Stimulated activated CD4-positive, alpha-beta T cell treated with anti-CD3 and anti-CD28 coated beads, Interleukin-1b, Interleukin-23, amount 100 ng/mL, for 48 hours (primary cell): Measurements from ENCODE around the gene ZNF280C.

Source experiments
- DNase-seq: peaks from one replicate; pipeline ENCODE4 v3.0.0-alpha.2; 2020

Gene ZNF280C

GRCh38 chrX:130174937-130175336 lies 93.8 kb downstream of the ZNF280C start:
- DNase-seq = no peak

GRCh38 chrX:130174045-130174704 lies 94.5 kb downstream of the ZNF280C start:
- DNase-seq = no peak

- peak; percentile 54 for DNase-seq
Observed at GRCh38 chrX:130173190-130173895, 95.4 kb downstream of the ZNF280C start.

- no peak for DNase-seq
Observed at GRCh38 chrX:130172127-130172845, 96.4 kb downstream of the ZNF280C start.

GRCh38 chrX:130171446-130172126 lies 97.1 kb downstream of the ZNF280C start, which contains the start of gene RAB33A:
TSS of gene RAB33A (plus strand) at chrX:130171962. CDS start at chrX:130172063, 101 bp downstream.
- DNase-seq = peak; percentile 30

GRCh38 chrX:130170752-130171445 lies 97.8 kb downstream of the ZNF280C start:
- DNase-seq = peak; percentile 74

GRCh38 chrX:130167040-130167439 lies 101.7 kb downstream of the ZNF280C start:
- DNase-seq = no peak

- no peak for DNase-seq
Observed at GRCh38 chrX:130166503-130166777, 102.3 kb downstream of the ZNF280C start.

GRCh38 chrX:130165703-130166502 lies 102.8 kb downstream of the ZNF280C start, which contains the start of gene AIFM1:
TSS of gene AIFM1 (minus strand) at chrX:130165841. CDS start at chrX:130165656, 185 bp downstream.
- peak; percentile 87 for DNase-seq

- no peak for DNase-seq
Observed at GRCh38 chrX:130165181-130165702, 103.5 kb downstream of the ZNF280C start.

GRCh38 chrX:130163398-130163797 lies 105.3 kb downstream of the ZNF280C start:
- no peak for DNase-seq

GRCh38 chrX:130162094-130162735 lies 106.5 kb downstream of the ZNF280C start:
- no peak for DNase-seq

- no peak for DNase-seq
Observed at GRCh38 chrX:130159776-130160175, 108.9 kb downstream of the ZNF280C start.

- no peak for DNase-seq
Observed at GRCh38 chrX:130158311-130158710, 110.4 kb downstream of the ZNF280C start.

GRCh38 chrX:130155564-130155963 lies 113.1 kb downstream of the ZNF280C start:
- no peak for DNase-seq
